Endothelial cell of umbilical vein (primary cell): Measurements from ENCODE around the gene OLIG1. TPM values are rescaled to one million over a fixed set of nuclear protein-coding genes. Genes with fewer than 3 reads are reported as not detected.

ENCODE experiments used
- BruUV-seq: library from RNA; stranded (reverse); fragments of 400-500 nt; replicated peaks from 2 replicates; lab custom pipeline; 2021; lab: Mats Ljungman, UMichigan
- CTCF ChIA-PET: fragments of 300-600, 350-600 bp; sonication (Branson Sonifier 250); formaldehyde crosslinking; loops from one replicate; lab custom pipeline; 2021; ENCODE audit warnings: antibody characterized with exemption, inconsistent platforms; lab: Charles Lee
- POLR2A ChIA-PET: fragments of 300-600, 350-600 bp; sonication (Branson Sonifier 250); formaldehyde crosslinking; loops from one replicate; lab custom pipeline; 2021; ENCODE audit warnings: antibody characterized with exemption, inconsistent platforms; lab: Charles Lee
- DNase-seq: peaks from one replicate; pipeline ENCODE4 v3.0.0-alpha.2; 2011; ENCODE audit warnings: low read depth, low spot score
- FAIRE-seq: peaks from 2 replicates; lab custom pipeline; 2011; peaks lifted over from hg19 to GRCh38; lab: Jason Lieb, UNC
- H2AFZ ChIP-seq: 2 replicates; pipeline ENCODE4 v1.6.0; 2012; ENCODE audit warnings: low read depth, low read length, control low read depth, inconsistent platforms
- H3K27ac ChIP-seq: 2 replicates; pipeline ENCODE4 v1.5.1; 2011; ENCODE audit warnings: low read depth, mild to moderate bottlenecking, control low read depth, low read length, moderate library complexity; ENCODE audit not compliant: insufficient read depth
- H3K27me3 ChIP-seq, 2 experiments: 2 replicates each; pipeline versions ENCODE4 v1.6.0 to v1.6.1; 2011; ENCODE audit warnings: low read length in 2 of 2, mixed read lengths in 1 of 2; ENCODE audit not compliant: control insufficient read depth in 2 of 2, insufficient read depth in 2 of 2
- H3K36me3 ChIP-seq, 2 experiments: 2 replicates in 1 of 2; 3 replicates in 1 of 2; pipeline ENCODE4 v1.5.1; 2011; ENCODE audit warnings: low read length in 2 of 2, mild to moderate bottlenecking in 1 of 2, moderate library complexity in 1 of 2; ENCODE audit not compliant: control insufficient read depth in 2 of 2, insufficient read depth in 2 of 2; ENCODE audit errors: extremely low read depth in 1 of 2
- H3K4me1 ChIP-seq: 3 replicates; pipeline ENCODE4 v1.5.1; 2011; ENCODE audit warnings: mild to moderate bottlenecking, low read length; ENCODE audit not compliant: control insufficient read depth, insufficient read depth; ENCODE audit errors: extremely low read depth
- H3K4me2 ChIP-seq: 2 replicates; pipeline ENCODE4 v1.6.1; 2011; ENCODE audit warnings: low read length, control low read depth, mixed read lengths; ENCODE audit not compliant: insufficient read depth
- H3K4me3 ChIP-seq, 3 experiments: fragments of 200-600 bp in 1 of 3; sonication (generic), shearing (Covaris generic) in 1 of 3; replicated peaks in 1 of 3; 2 replicates each; pipeline ENCODE4 v1.5.1; 2011 to 2016; ENCODE audit warnings: control low read depth in 3 of 3, low read length in 3 of 3, mild to moderate bottlenecking in 2 of 3, inconsistent platforms in 1 of 3, low read depth in 1 of 3, moderate library complexity in 1 of 3; ENCODE audit not compliant: insufficient read depth in 1 of 3
- H3K79me2 ChIP-seq: 2 replicates; pipeline ENCODE4 v1.6.0; 2012; ENCODE audit warnings: low read length, inconsistent platforms; ENCODE audit not compliant: control insufficient read depth, insufficient read depth
- H3K9ac ChIP-seq: replicated peaks from 2 replicates; pipeline ENCODE3; 2011; ENCODE audit warnings: low read length, control low read depth; ENCODE audit not compliant: insufficient read depth; ENCODE audit errors: extremely low read depth
- H3K9me1 ChIP-seq: replicated peaks from 3 replicates; pipeline ENCODE4 v1.6.0; 2011; ENCODE audit warnings: mild to moderate bottlenecking, low read length; ENCODE audit not compliant: control insufficient read depth, insufficient read depth; ENCODE audit errors: extremely low read depth
- H3K9me3 ChIP-seq: replicated peaks from 2 replicates; pipeline ENCODE4 v1.5.1; 2012; ENCODE audit warnings: low read length, inconsistent platforms; ENCODE audit not compliant: control insufficient read depth, insufficient read depth
- H4K20me1 ChIP-seq: replicated peaks from 2 replicates; pipeline ENCODE3; 2011; ENCODE audit warnings: mild to moderate bottlenecking, low read length; ENCODE audit not compliant: control insufficient read depth, insufficient read depth; ENCODE audit errors: extremely low read depth
- CTCF ChIP-seq, 2 donors: IDR thresholded peaks; 1 replicate in 1 of 2; 2 replicates in 1 of 2; pipeline ENCODE4 v1.5.1; 2011; ENCODE audit warnings: low read length in 2 of 2, mild to moderate bottlenecking in 2 of 2, moderate library complexity in 2 of 2, control low read depth in 1 of 2, inconsistent platforms in 1 of 2, low read depth in 1 of 2; ENCODE audit not compliant: insufficient read depth in 1 of 2; ENCODE audit errors: extremely low read depth in 1 of 2
- EZH2 ChIP-seq: IDR thresholded peaks from 2 replicates; pipeline ENCODE4 v1.6.1; 2012; ENCODE audit warnings: borderline replicate concordance, low read depth, mild to moderate bottlenecking, moderate library complexity, low read length, inconsistent platforms; ENCODE audit not compliant: severe bottlenecking
- FOS ChIP-seq: IDR thresholded peaks from 2 replicates; pipeline ENCODE4 v1.6.1; 2011; ENCODE audit warnings: mild to moderate bottlenecking, low read length, moderate library complexity, borderline replicate concordance; ENCODE audit not compliant: insufficient read depth
- GATA2 ChIP-seq: IDR thresholded peaks from 2 replicates; pipeline ENCODE4 v1.7.0; 2011; ENCODE audit warnings: low read depth, mild to moderate bottlenecking, moderate library complexity, mixed read lengths, low read length; ENCODE audit not compliant: insufficient read length, insufficient read depth
- JUN ChIP-seq: IDR thresholded peaks from 2 replicates; pipeline ENCODE4 v1.6.1; 2011; ENCODE audit warnings: borderline replicate concordance, low read depth; ENCODE audit not compliant: insufficient read length, insufficient read depth
- MAX ChIP-seq: IDR thresholded peaks from 2 replicates; pipeline ENCODE4 v1.6.1; 2011; ENCODE audit not compliant: insufficient read depth, insufficient read length
- MYC ChIP-seq: IDR thresholded peaks from one replicate; pipeline ENCODE4 v1.6.1; 2011; ENCODE audit warnings: mild to moderate bottlenecking, low read depth, low read length
- POLR2A ChIP-seq: IDR thresholded peaks from 2 replicates; pipeline ENCODE4 v1.6.1; 2012; ENCODE audit warnings: low read depth, mild to moderate bottlenecking, control low read depth, low read length
- POLR2AphosphoS5 ChIP-seq: IDR thresholded peaks from 2 replicates; pipeline ENCODE4 v1.6.1; 2012; ENCODE audit warnings: low read depth, mild to moderate bottlenecking, control low read depth, low read length, moderate library complexity; ENCODE audit not compliant: insufficient read depth
- dilution Hi-C: fragments of 300-500 bp; cut with MboI; formaldehyde crosslinking; loops from one replicate; pipeline ENCODE4 v1.15.0; 2019; ENCODE audit warnings: low sequenced_read_pairs; ENCODE audit not compliant: extremely low pct_ligation_motif_present
- intact Hi-C: fragments of 100-400 bp; cut with micrococcal nuclease; formaldehyde crosslinking; loops from one replicate; pipeline ENCODE4 v1.10.0; 2022
- polyA plus RNA-seq, 4 experiments: library from polyadenylated mRNA; depleted of rRNA in 3 of 4; stranded (reverse) in 3 of 4; unstranded in 1 of 4; fragments of >200 nt; gene quantifications; 2 replicates each; pipeline versions ENCODE4 v1.2.1 to v1.2.3, GENCODE V29; 2011 to 2012; ENCODE audit warnings: missing spikeins in 1 of 4
- total RNA-seq: library from RNA; stranded (reverse); gene quantifications from 2 replicates; pipeline ENCODE4 v1.2.3, GENCODE V29; 2021

Gene OLIG1
- total and polyA plus RNA-seq, 2 donors (not counting 3 experiments of a cell fraction or from before 2014, with no cell fraction given), result not detected

- Histone ChIP-seq H2AFZ (no peak overlapping the region), H3K27ac (no peak overlapping the region), H3K36me3 (no peaks in the 10 kb centered on the region), H3K79me2 (no peaks in the 10 kb centered on the region), H3K9me1 (no peaks in the 10 kb centered on the region), H3K9ac (no peak overlapping the region), H3K4me1 (peaks cover 5% of the 10 kb centered on the region), H3K4me3 (peak overlapping the region in 1 of 3 experiments; percentile 15), H3K9me3 (no peaks in the 10 kb centered on the region), H3K27me3 (peaks cover 86 to 96% of the 10 kb centered on the region in 2 experiments), H4K20me1 (no peaks in the 10 kb centered on the region), H3K4me2 (peak overlapping the region; percentile 57)
- dilution Hi-C loops, result no loop called here
- ChIA-PET CTCF (interaction anchor here (1.3 to 1.5 kb wide), 2 partner anchors 78 to 125 kb away, joined by 3 to 4 read pairs; no protein-coding TSS in a partner anchor), POLR2A (no interaction called here)
- no TSS peak for BruUV-seq
- intact Hi-C loops, result loop anchor here (10.0 kb wide), 1 partner anchor 47 kb away; the partner anchor contains the start of gene OLIG2
- no peak for TF ChIP-seq CTCF (IDR thresholded peaks at IDR 0.05; ENCODE audit: extremely low read depth in 1 of 2, insufficient read depth in 1 of 2, low read depth in 1 of 2, low read length in 2 of 2)
- TF ChIP-seq EZH2, result peak; percentile 48
- DNase-seq (peak; percentile 32), FAIRE-seq (peak; percentile 28)
Observed at GRCh38 chr21:33071770-33072306, 1.9 kb downstream of the OLIG1 start.

GRCh38 chr21:33073636-33074035 is 3.7 kb downstream of the OLIG1 start:
- TF ChIP-seq POLR2A, result no peak
- no peak for TF ChIP-seq EZH2
- no peak for TF ChIP-seq GATA2
- no peak for TF ChIP-seq JUN
- TF ChIP-seq FOS, result no peak
- TF ChIP-seq POLR2AphosphoS5, result no peak
- no peak for TF ChIP-seq MAX
- no peak for TF ChIP-seq MYC
- TF ChIP-seq CTCF (IDR thresholded peaks at IDR 0.05; ENCODE audit: extremely low read depth in 1 of 2, insufficient read depth in 1 of 2, low read depth in 1 of 2, low read length in 2 of 2), result no peak
- H3K79me2 ChIP-seq, result no peaks in the 10 kb centered on the region
- H3K4me3 ChIP-seq, result no peak overlapping the region
- dilution Hi-C loops (no loop called here), intact Hi-C loops (loop anchor here (10.0 kb wide), 1 partner anchor 49 kb away; the partner anchor contains the start of gene OLIG2)
- H2AFZ ChIP-seq, result no peak overlapping the region
- H3K4me2 ChIP-seq, result no peak overlapping the region
- ChIA-PET POLR2A (no interaction called here), CTCF (interaction anchor here (1.2 kb wide), 1 partner anchor 54 kb away, joined by 3 read pairs; no protein-coding TSS in a partner anchor)
- DNase-seq (no peak), FAIRE-seq (no peak)
- no peak overlapping the region for H3K9ac ChIP-seq
- H3K27ac ChIP-seq, result no peak overlapping the region
- H3K9me1 ChIP-seq, result no peaks in the 10 kb centered on the region
- no peaks in the 10 kb centered on the region for H3K36me3 ChIP-seq
- H4K20me1 ChIP-seq, result no peaks in the 10 kb centered on the region
- peaks cover 70 to 83% of the 10 kb centered on the region in 2 experiments for H3K27me3 ChIP-seq
- no peaks in the 10 kb centered on the region for H3K9me3 ChIP-seq
- peaks cover 5% of the 10 kb centered on the region for H3K4me1 ChIP-seq
- no TSS peak for BruUV-seq
